H1 (cell line): Measurements from ENCODE around the gene MUSTN1. TPM values are rescaled to one million over a fixed set of nuclear protein-coding genes. Genes with fewer than 3 reads are reported as not detected.

Experiments
- BACH1 ChIP-seq: IDR thresholded peaks from 2 replicates; pipeline ENCODE4 v1.6.1; 2012; ENCODE audit warnings: low read length, improper control_type of control experiment
- CHD1 ChIP-seq: IDR thresholded peaks from 2 replicates; pipeline ENCODE4 v1.6.1; 2012; ENCODE audit warnings: low read depth, low read length, improper control_type of control experiment
- CHD7 ChIP-seq: fragments of 300-600 bp; sonication (generic); IDR thresholded peaks from 2 replicates; pipeline ENCODE4 v1.7.1; 2012; ENCODE audit warnings: low read length, moderate library complexity, mild to moderate bottlenecking, inconsistent platforms; ENCODE audit not compliant: insufficient replicate concordance
- FOSL1 ChIP-seq: IDR thresholded peaks from 2 replicates; pipeline ENCODE4 v1.6.1; 2011; ENCODE audit warnings: mild to moderate bottlenecking, low read depth, low read length, moderate library complexity; ENCODE audit not compliant: insufficient read depth
- HDAC6 ChIP-seq: IDR thresholded peaks from one replicate; pipeline ENCODE4 v1.7.1; 2012; ENCODE audit warnings: low read depth, mild to moderate bottlenecking, inconsistent platforms, low read length, moderate library complexity
- MAFK ChIP-seq: IDR thresholded peaks from 2 replicates; pipeline ENCODE4 v1.6.1; 2012; ENCODE audit warnings: low read depth, mild to moderate bottlenecking, improper control_type of control experiment, low read length
- MAX ChIP-seq: IDR thresholded peaks from 2 replicates; pipeline ENCODE4 v1.6.1; 2012; ENCODE audit warnings: inconsistent platforms
- NRF1 ChIP-seq: IDR thresholded peaks from 2 replicates; pipeline ENCODE4 v1.6.1; 2011; ENCODE audit warnings: mild to moderate bottlenecking, low read depth, low read length, improper control_type of control experiment
- RXRA ChIP-seq: IDR thresholded peaks from 2 replicates; pipeline ENCODE4 v1.6.1; 2011; ENCODE audit warnings: low read depth, mild to moderate bottlenecking, low read length, moderate library complexity; ENCODE audit not compliant: insufficient read depth
- SP4 ChIP-seq: IDR thresholded peaks from 2 replicates; pipeline ENCODE4 v1.6.1; 2012; ENCODE audit warnings: low read length, inconsistent platforms
- TAF1 ChIP-seq: IDR thresholded peaks from 2 replicates; pipeline ENCODE4 v1.6.1; 2011; ENCODE audit warnings: mild to moderate bottlenecking, low read depth, low read length
- polyA plus RNA-seq, 7 experiments: library from polyadenylated mRNA; depleted of rRNA in 3 of 7; stranded (reverse) in 5 of 7; unstranded in 2 of 7; fragments of >200 nt in 5 of 7; fragments of 200-250 nt in 2 of 7; gene quantifications; 1 replicate in 5 of 7; 2 replicates in 1 of 7; 4 replicates in 1 of 7; pipeline versions ENCODE4 v1.2.1 to v1.2.3, GENCODE V29; 2011 to 2013; ENCODE audit warnings: missing spikeins in 2 of 7, mixed read lengths in 2 of 7
- total RNA-seq: library from RNA; stranded (reverse); fragmentation: NEBNext Ultra II Directional; extraction: Animal tissue kit (Norgen Biotek cat#: 25700); gene quantifications from 2 replicates; pipeline ENCODE4 v1.2.1, GENCODE V29; 2021

Gene MUSTN1
- total and polyA plus RNA-seq, 2 of the 8 experiments (the other 6 are each of a cell fraction or from before 2014, with no cell fraction given): 1.1 to 2.4 TPM

- TF ChIP-seq CHD7: no peak
- no peak for TF ChIP-seq MAX
- TF ChIP-seq CHD1: no peak
- TF ChIP-seq MAFK: no peak
- TF ChIP-seq TAF1: no peak
- TF ChIP-seq HDAC6: no peak
- no peak for TF ChIP-seq BACH1
- TF ChIP-seq FOSL1: no peak
- no peak for TF ChIP-seq NRF1
- TF ChIP-seq RXRA: no peak
- no peak for TF ChIP-seq SP4
These were observed 38.4 kb downstream of the MUSTN1 start (continued) for GRCh38 chr3:52796411-52796810.
